Thymus (tissue), 14 donors: Measurements from ENCODE around the gene PGBD2. TPM values are rescaled to one million over a fixed set of nuclear protein-coding genes. Genes with fewer than 3 reads are reported as not detected.

Experiments
- DNase-seq, 9 donors: peaks; one replicate each; pipeline ENCODE4 v3.0.0-alpha.2; 2013; ENCODE audit warnings: low spot score in 9 of 9, low read depth in 6 of 9, missing footprints in 1 of 9
- H3K27ac ChIP-seq, 2 donors: one replicate each; pipeline ENCODE4 v1.5.1; 2013; ENCODE audit warnings: control low read depth in 1 of 2, low read depth in 1 of 2, low read length in 1 of 2, mild to moderate bottlenecking in 1 of 2, moderate library complexity in 1 of 2
- H3K27me3 ChIP-seq, 2 donors: one replicate each; pipeline ENCODE4 v1.5.1; 2013; ENCODE audit warnings: low read length in 1 of 2; ENCODE audit not compliant: control insufficient read depth in 2 of 2, insufficient read depth in 1 of 2
- H3K36me3 ChIP-seq, 2 donors: one replicate each; pipeline ENCODE4 v1.5.1; 2013; ENCODE audit warnings: low read length in 1 of 2, mild to moderate bottlenecking in 1 of 2, moderate library complexity in 1 of 2; ENCODE audit not compliant: control insufficient read depth in 2 of 2, insufficient read depth in 2 of 2
- H3K4me1 ChIP-seq, 2 donors: one replicate each; pipeline ENCODE4 v1.5.1; 2013; ENCODE audit warnings: low read length in 2 of 2; ENCODE audit not compliant: control insufficient read depth in 2 of 2, insufficient read depth in 2 of 2
- H3K4me3 ChIP-seq, 2 donors: one replicate each; pipeline ENCODE4 v1.5.1; 2013; ENCODE audit warnings: low read length in 2 of 2, control low read depth in 1 of 2, mild to moderate bottlenecking in 1 of 2
- H3K9me3 ChIP-seq, 2 donors: one replicate each; pipeline ENCODE4 v1.5.1; 2013; ENCODE audit warnings: low read length in 1 of 2, mild to moderate bottlenecking in 1 of 2; ENCODE audit not compliant: control insufficient read depth in 2 of 2, insufficient read depth in 1 of 2
- WGBS: extraction: QIAGEN DNeasy Blood & Tissue Kit; methylation state at CpG from one replicate; pipeline ENCODE4 v1.1.7; 2013; 5-methylcytosine and 5-hydroxymethylcytosine counted together
- long read RNA-seq, 10 donors: transcript quantifications; one replicate each; lab custom pipeline, GENCODE V29; 2026
- polyA plus RNA-seq: library from polyadenylated mRNA; stranded (reverse); fragments of 200-250 nt; gene quantifications from one replicate; pipeline ENCODE4 v1.2.3, GENCODE V29; 2013
- total RNA-seq: library from RNA; stranded (reverse); fragments of 120-200 nt; gene quantifications from one replicate; pipeline ENCODE4 v1.2.4, GENCODE V29; 2013
- donor health status: healthy.

PGBD2 gene, protein sequence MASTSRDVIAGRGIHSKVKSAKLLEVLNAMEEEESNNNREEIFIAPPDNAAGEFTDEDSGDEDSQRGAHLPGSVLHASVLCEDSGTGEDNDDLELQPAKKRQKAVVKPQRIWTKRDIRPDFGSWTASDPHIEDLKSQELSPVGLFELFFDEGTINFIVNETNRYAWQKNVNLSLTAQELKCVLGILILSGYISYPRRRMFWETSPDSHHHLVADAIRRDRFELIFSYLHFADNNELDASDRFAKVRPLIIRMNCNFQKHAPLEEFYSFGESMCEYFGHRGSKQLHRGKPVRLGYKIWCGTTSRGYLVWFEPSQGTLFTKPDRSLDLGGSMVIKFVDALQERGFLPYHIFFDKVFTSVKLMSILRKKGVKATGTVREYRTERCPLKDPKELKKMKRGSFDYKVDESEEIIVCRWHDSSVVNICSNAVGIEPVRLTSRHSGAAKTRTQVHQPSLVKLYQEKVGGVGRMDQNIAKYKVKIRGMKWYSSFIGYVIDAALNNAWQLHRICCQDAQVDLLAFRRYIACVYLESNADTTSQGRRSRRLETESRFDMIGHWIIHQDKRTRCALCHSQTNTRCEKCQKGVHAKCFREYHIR
- total RNA-seq (8.0 TPM), polyA plus RNA-seq (8.8 TPM)
- long read RNA-seq, donor 1, partial matches to known transcripts: 0 of 1 reads
- long read RNA-seq, donor 1, other reads (novel, unspliced or antisense): 0 of 1 reads
- long read RNA-seq, donor 2, transcript PGBD2-201 (3 exons, 2,136 nt): major isoform, 5 of 6 reads
- long read RNA-seq, donor 2, partial matches to known transcripts: 0 of 6 reads
- long read RNA-seq, donor 2, other reads (novel, unspliced or antisense): 0 of 6 reads
- long read RNA-seq, donor 3, partial matches to known transcripts: 0 of 4 reads
- long read RNA-seq, donor 3, other reads (novel, unspliced or antisense): 0 of 4 reads
- long read RNA-seq, donor 4, partial matches to known transcripts: 0 of 1 reads
- long read RNA-seq, donor 4, other reads (novel, unspliced or antisense): 0 of 1 reads
- long read RNA-seq, donor 5, transcript PGBD2-201 (3 exons, 2,136 nt): major isoform, 7 of 7 reads
- long read RNA-seq, donor 5, partial matches to known transcripts: 0 of 7 reads
- long read RNA-seq, donor 5, other reads (novel, unspliced or antisense): 0 of 7 reads
- long read RNA-seq, donor 6, partial matches to known transcripts: 0 of 5 reads
- long read RNA-seq, donor 6, other reads (novel, unspliced or antisense): 0 of 5 reads
- long read RNA-seq, donor 7, partial matches to known transcripts: 0 of 2 reads
- long read RNA-seq, donor 7, other reads (novel, unspliced or antisense): 0 of 2 reads
- long read RNA-seq, donor 8, partial matches to known transcripts: 0 of 2 reads
- long read RNA-seq, donor 8, other reads (novel, unspliced or antisense): 0 of 2 reads
- long read RNA-seq, donor 9, partial matches to known transcripts: 0 of 3 reads
- long read RNA-seq, donor 9, other reads (novel, unspliced or antisense): 0 of 3 reads
- long read RNA-seq, donor 10, partial matches to known transcripts: 0 of 3 reads
- long read RNA-seq, donor 10, other reads (novel, unspliced or antisense): 0 of 3 reads

DNA sequence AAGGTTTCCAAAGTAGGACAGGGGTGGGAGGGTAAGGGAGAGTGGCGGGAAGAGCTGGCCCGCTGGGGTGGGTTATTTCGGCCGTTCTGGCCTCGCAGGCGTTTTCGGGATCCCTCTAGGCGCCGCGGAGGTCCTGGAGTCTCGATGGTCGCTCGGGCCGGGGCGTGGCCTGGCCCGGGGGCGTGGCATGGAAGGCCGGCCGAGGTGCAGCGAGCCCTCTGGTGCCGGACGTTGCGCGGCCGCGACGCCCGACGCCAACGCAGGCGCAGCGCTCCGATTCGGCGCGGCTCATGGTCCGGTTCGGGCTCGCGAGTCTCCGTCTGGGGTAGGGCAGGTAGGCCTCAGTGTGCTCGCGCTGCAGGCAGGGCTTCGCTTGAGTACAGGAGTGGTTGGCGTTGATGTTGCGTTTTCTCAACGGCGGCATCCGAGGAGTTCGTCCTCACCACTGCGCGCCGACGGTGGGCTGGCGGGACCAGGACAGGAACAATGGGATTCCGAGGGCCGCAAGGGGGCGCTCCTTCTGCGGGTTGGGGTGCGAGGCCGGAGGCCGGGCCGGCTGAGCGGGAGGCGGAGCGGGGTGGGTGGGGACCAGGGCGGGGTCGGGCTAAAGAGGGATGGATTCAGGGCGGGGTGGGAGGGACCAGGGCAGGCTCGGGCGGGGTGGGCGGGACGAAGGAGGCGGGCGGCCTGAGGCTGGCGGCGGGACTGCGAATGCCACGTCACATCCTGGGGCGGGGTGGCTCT is at the start of gene PGBD2:
Gene PGBD2 (plus strand): TSS at position 227 of the 744 bp plus-strand sequence. CDS start 7,628 bp downstream, outside the sequence.
- WGBS: under 1% methylated on average over 80 of the region's 80 CpGs
- H3K4me3 ChIP-seq: peak within 1 kb of the TSS; percentile 64 to 71
- no peaks in the 10 kb centered on the region for H3K27me3 ChIP-seq
- H3K27ac ChIP-seq: peak within 1 kb of the TSS; percentile 93 to 99
- no peaks in the 10 kb centered on the region for H3K36me3 ChIP-seq
- peaks cover 7 to 39% of the 10 kb centered on the region in 2 donors for H3K4me1 ChIP-seq
- no peaks in the 10 kb centered on the region for H3K9me3 ChIP-seq
- peak; percentile 80 to 96 (median 90) for DNase-seq

DNA sequence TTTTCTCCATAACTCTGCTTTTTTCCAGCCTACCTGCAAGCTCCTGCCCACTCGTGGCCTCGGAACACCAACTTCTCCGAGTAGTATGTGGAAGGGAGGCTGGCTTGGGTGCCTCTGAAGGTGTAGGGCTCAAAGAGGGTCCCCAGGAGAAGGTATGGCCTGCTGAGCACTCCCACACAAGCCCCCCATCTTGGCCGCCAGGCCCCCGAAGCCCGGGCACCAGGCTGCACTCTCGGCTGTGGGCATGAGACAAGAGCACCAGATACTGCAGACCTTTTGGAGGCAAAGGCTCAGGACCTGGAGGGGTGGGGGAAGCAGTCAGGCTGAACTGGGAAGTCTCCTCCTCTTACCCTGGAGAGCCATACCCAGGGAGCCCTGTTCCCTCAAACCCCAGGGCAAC is 48.8 kb upstream of the PGBD2 start:
- Histone ChIP-seq H3K27ac (no peak overlapping the region), H3K9me3 (peaks cover 2 to 4% of the 10 kb centered on the region in 2 donors), H3K36me3 (peaks cover 10 to 34% of the 10 kb centered on the region in 2 donors), H3K4me3 (peak overlapping the region in 1 of 2 donors; percentile 62), H3K4me1 (peaks cover 23 to 59% of the 10 kb centered on the region in 2 donors), H3K27me3 (no peaks in the 10 kb centered on the region)
- 95% methylated on average over 7 of the region's 7 CpGs for WGBS
- DNase-seq: no peak

DNA sequence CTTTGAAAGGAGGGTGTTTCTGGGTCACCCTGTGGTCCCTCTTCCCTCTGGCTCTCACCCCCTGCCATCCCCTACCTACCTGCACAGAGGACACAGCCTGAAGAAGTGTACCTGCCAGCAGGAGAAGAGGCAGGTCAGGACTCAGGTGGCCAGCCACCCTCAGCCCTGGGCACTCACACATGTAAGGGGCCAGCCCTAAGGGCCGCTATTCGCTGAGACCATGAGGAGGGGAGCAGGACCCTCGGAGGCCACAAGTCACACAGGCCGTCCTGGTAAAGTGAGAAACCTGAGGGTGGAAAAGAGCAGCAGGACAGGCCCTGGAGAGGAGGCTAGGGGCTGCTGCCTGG is 48.3 kb upstream of the PGBD2 start:
- peak overlapping the region; percentile 62 to 64 for H3K4me3 ChIP-seq
- peaks cover 10 to 30% of the 10 kb centered on the region in 2 donors for H3K36me3 ChIP-seq
- peaks cover 23 to 58% of the 10 kb centered on the region in 2 donors for H3K4me1 ChIP-seq
- H3K27ac ChIP-seq: peak overlapping the region in 1 of 2 donors; percentile 16
- WGBS: 34% methylated on average over 4 of the region's 4 CpGs
- H3K9me3 ChIP-seq: peaks cover 2 to 4% of the 10 kb centered on the region in 2 donors
- DNase-seq: no peak
- H3K27me3 ChIP-seq: no peaks in the 10 kb centered on the region

DNA sequence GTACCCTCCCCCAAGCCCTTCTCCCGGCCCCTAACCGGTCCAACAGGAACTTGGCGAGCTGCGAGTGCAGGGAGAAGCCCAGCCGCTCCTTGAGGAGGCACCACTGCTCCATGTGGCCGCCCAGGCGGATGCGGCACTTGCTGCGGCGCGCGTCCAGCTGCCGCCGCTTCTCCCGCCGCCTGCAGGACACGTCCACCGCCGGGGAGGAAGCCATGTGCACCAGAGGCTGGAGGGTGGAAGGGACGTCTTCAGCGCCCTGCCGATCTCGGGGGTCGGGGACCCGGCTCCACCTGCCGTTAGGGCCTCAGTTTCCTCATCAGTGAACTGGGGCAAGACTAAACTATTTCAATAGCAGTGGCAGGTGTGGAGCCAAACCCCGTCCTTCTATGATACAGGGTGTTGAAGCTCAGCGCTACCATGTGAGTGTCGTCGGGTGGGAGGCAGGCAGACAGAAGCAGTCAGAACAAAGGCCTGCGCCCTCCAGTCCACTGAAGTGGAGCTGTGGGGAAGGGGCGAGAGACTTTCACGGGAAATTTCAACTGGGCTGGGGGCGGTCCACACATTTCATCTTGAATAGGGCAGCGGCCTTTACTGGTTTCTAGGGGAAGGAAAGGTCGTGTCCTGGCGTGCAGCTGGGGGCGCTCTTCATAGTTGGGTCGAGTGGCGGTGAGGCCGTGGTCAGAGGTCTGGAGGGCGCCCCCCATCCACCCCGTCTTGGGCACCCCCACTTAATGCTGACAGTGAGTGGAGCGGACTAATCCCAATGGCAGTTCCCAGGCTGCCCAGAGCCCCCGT is 47.7 kb upstream of the PGBD2 start:
- peaks cover 24 to 56% of the 10 kb centered on the region in 2 donors for H3K4me1 ChIP-seq
- 2% methylated on average over 45 of the region's 45 CpGs for WGBS
- peaks cover 2 to 4% of the 10 kb centered on the region in 2 donors for H3K9me3 ChIP-seq
- H3K36me3 ChIP-seq: peaks cover 10 to 25% of the 10 kb centered on the region in 2 donors
- H3K4me3 ChIP-seq: peak overlapping the region; percentile 62 to 64
- no peaks in the 10 kb centered on the region for H3K27me3 ChIP-seq
- DNase-seq: peak in 5 of 9 donors; percentile 15 to 57 (median 43)
- H3K27ac ChIP-seq: peak overlapping the region; percentile 88 to 89

DNA sequence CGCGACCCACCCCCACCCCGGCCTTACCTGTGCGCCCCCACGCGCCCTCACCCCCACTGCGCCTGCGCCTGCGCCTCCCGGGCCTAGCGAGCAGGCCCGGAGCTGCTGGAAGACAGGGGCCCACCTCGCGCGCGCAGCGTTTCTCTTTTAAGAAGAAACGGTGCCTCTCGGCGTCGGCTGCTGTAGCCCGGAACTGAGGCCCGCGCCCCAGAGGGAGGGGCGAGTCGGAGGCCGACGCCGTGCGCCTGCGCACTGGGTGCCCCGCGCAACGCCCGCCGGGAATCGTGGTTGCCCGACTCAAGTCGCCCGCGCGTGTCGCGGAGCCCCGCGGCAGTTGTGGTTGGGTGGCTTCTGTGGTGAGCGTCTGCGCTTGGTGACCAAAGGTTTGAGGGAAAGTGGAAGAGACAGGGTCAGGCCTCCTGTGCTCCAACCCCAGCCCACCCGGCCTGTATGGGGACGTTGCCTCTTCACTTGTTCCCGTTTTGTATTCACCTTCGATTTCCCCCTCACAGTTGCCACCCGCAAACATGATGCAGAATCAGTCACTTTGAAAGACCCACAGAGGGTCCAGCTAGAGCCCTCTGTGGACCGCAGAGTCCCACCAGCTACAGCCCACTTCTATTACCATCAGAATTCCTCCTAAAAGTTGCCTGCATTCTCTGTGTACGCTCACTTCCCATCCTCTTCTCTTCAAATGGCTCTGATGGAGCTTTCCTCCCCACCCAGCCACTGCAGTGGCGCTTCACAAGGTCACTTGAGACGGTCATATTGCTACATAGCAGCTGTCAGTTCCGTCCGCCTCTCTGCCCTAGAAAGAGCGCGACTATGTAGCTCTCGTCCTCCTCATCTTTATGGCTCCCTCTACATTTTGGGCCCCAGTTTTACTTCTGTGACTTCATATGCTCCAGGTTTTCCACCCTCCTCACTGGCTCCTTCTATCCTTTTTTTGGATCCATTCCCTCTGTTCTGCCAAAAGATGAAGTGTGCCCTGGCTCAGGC is 46.8 kb upstream of the PGBD2 start, which contains the start of gene ZNF692:
Gene ZNF692 (minus strand): TSS at position 195 of the 999 bp plus-strand sequence. CDS start 776 bp downstream, outside the sequence.
- Histone ChIP-seq H3K4me1 (peaks cover 23 to 53% of the 10 kb centered on the region in 2 donors), H3K4me3 (peak within 1 kb of the TSS; percentile 64 to 80), H3K27me3 (no peaks in the 10 kb centered on the region), H3K9me3 (peaks cover 2 to 4% of the 10 kb centered on the region in 2 donors), H3K36me3 (peaks cover 10 to 21% of the 10 kb centered on the region in 2 donors), H3K27ac (peak within 1 kb of the TSS; percentile 91 to 93)
- 9% methylated on average over 62 of the region's 62 CpGs for WGBS
- DNase-seq: peak; percentile 88 to 99 (median 98)

DNA sequence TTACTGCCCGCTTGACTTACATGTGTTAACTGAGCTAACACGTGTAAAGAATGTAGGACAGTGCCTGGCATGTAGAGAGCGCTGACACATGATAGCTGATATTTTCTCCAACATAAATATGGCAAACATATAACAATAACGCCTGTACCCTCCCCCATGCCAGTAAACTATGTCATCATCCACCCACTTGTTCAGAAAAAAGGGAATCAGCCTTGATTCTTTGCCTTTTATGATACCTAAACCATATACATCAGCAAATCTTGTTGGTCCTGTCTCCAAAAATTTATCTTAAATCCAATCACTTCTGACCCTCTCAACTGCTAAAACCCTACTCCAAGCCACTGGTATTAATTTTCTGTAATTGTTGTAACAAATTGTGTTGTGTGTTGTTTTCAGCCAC is 46.0 kb upstream of the PGBD2 start:
- Histone ChIP-seq H3K4me3 (no peak overlapping the region), H3K27ac (peak overlapping the region in 1 of 2 donors; percentile 91), H3K36me3 (peaks cover 5 to 14% of the 10 kb centered on the region in 2 donors), H3K27me3 (no peaks in the 10 kb centered on the region), H3K4me1 (peaks cover 21 to 48% of the 10 kb centered on the region in 2 donors), H3K9me3 (peaks cover 2 to 4% of the 10 kb centered on the region in 2 donors)
- DNase-seq: no peak
- WGBS: 96% methylated on average over 4 of the region's 4 CpGs
